IMR-90 (cell line): Measurements from ENCODE around the gene TBC1D9.

Experiments
- CTCF ChIP-seq: conservative IDR thresholded peaks from 2 replicates; pipeline ENCODE4 v1.5.1; 2012; ENCODE audit warnings: mild to moderate bottlenecking, low read depth, low read length, improper control_type of control experiment
- MAFK ChIP-seq: IDR thresholded peaks from 2 replicates; pipeline ENCODE4 v1.6.1; 2012; ENCODE audit warnings: low read depth, low read length, improper control_type of control experiment
- RAD21 ChIP-seq: IDR thresholded peaks from 2 replicates; pipeline ENCODE4 v1.6.1; 2012; ENCODE audit warnings: low read length, improper control_type of control experiment
- USF2 ChIP-seq: fragments of 150-350 bp; IDR thresholded peaks from 2 replicates; pipeline ENCODE4 v1.6.1; 2017; ENCODE audit warnings: mild to moderate bottlenecking, antibody characterized with exemption, low read length, low read depth

GRCh38 chr4:140611854-140612253 lies 144.3 kb downstream of the TBC1D9 start:
- no peak for TF ChIP-seq USF2
- no peak for TF ChIP-seq CTCF
- no peak; the same call in 1 of the 2 replicates for TF ChIP-seq MAFK
- TF ChIP-seq RAD21, result no peak
